Neutrophil (primary cell): ENCODE results near the gene PET100.
"Not testable (repeated sequence)": the region's sequence is repeated elsewhere in the genome, so short reads cannot be mapped to it uniquely, and the experiment has no call there.

ENCODE experiments used
- H3K27ac ChIP-seq: fragments of 200-600 bp; sonication (generic); 2 replicates; pipeline ENCODE4 v1.5.1; 2016; ENCODE audit warnings: mild to moderate bottlenecking, moderate library complexity
- H3K27me3 ChIP-seq: fragments of 200-600 bp; sonication (generic); 2 replicates; pipeline ENCODE4 v1.6.0; 2016; ENCODE audit warnings: mild to moderate bottlenecking
- H3K36me3 ChIP-seq: fragments of 200-600 bp; sonication (generic); 2 replicates; pipeline ENCODE4 v1.5.1; 2017
- H3K4me1 ChIP-seq, 2 experiments: fragments of 200-600 bp in 1 of 2; sonication (generic) in 1 of 2; 1 replicate in 1 of 2; 2 replicates in 1 of 2; pipeline versions ENCODE4 v1.5.1 to v1.6.1; 2013 to 2016; ENCODE audit warnings: low read depth in 1 of 2, low read length in 1 of 2, mild to moderate bottlenecking in 1 of 2, moderate library complexity in 1 of 2; ENCODE audit not compliant: control insufficient read depth in 1 of 2, insufficient read depth in 1 of 2
- H3K4me3 ChIP-seq, 2 experiments: fragments of 200-600 bp in 1 of 2; sonication (generic) in 1 of 2; 1 replicate in 1 of 2; 2 replicates in 1 of 2; pipeline ENCODE4 v1.5.1; 2013 to 2016; ENCODE audit warnings: low read depth in 1 of 2, low read length in 1 of 2, mild to moderate bottlenecking in 1 of 2, moderate library complexity in 1 of 2
- H3K9me3 ChIP-seq: fragments of 200-600 bp; sonication (generic); 2 replicates; pipeline ENCODE4 v1.5.1; 2016
- TF ChIP-seq, protein P1 (sequence below): fragments of 200-600 bp; sonication (generic); IDR thresholded peaks from 2 replicates; pipeline ENCODE4 v1.5.1; 2016; ENCODE audit warnings: antibody characterized with exemption

PET100 gene

GRCh38 chr19:7641290-7642276, 12.0 kb downstream of the PET100 start:
- TF ChIP-seq, protein P1, sequence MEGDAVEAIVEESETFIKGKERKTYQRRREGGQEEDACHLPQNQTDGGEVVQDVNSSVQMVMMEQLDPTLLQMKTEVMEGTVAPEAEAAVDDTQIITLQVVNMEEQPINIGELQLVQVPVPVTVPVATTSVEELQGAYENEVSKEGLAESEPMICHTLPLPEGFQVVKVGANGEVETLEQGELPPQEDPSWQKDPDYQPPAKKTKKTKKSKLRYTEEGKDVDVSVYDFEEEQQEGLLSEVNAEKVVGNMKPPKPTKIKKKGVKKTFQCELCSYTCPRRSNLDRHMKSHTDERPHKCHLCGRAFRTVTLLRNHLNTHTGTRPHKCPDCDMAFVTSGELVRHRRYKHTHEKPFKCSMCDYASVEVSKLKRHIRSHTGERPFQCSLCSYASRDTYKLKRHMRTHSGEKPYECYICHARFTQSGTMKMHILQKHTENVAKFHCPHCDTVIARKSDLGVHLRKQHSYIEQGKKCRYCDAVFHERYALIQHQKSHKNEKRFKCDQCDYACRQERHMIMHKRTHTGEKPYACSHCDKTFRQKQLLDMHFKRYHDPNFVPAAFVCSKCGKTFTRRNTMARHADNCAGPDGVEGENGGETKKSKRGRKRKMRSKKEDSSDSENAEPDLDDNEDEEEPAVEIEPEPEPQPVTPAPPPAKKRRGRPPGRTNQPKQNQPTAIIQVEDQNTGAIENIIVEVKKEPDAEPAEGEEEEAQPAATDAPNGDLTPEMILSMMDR: no peak
- peaks cover 65 to 73% of the 10 kb centered on the region in 2 experiments for H3K4me1 ChIP-seq
- peaks cover 76% of the 10 kb centered on the region for H3K36me3 ChIP-seq
- H3K27ac ChIP-seq: no peak overlapping the region
- no peak overlapping the region for H3K4me3 ChIP-seq
- H3K9me3 ChIP-seq: no peaks in the 10 kb centered on the region
- no peaks in the 10 kb centered on the region for H3K27me3 ChIP-seq

GRCh38 chr19:7642295-7643030, 12.9 kb downstream of the PET100 start:
- H3K4me3 ChIP-seq: no peak overlapping the region
- H3K27me3 ChIP-seq: no peaks in the 10 kb centered on the region
- TF ChIP-seq, protein P1: no peak
- H3K36me3 ChIP-seq: peaks cover 85% of the 10 kb centered on the region
- peak overlapping the region; percentile 78 for H3K27ac ChIP-seq
- no peaks in the 10 kb centered on the region for H3K9me3 ChIP-seq
- peaks cover 66 to 69% of the 10 kb centered on the region in 2 experiments for H3K4me1 ChIP-seq

GRCh38 chr19:7643031-7643415, 13.4 kb downstream of the PET100 start:
- Histone ChIP-seq H3K36me3 (peaks cover 90% of the 10 kb centered on the region), H3K4me1 (peaks cover 62 to 64% of the 10 kb centered on the region in 2 experiments), H3K4me3 (no peak overlapping the region), H3K27ac (peak overlapping the region; percentile 78), H3K27me3 (no peaks in the 10 kb centered on the region), H3K9me3 (no peaks in the 10 kb centered on the region)
- TF ChIP-seq, protein P1: no peak

- not testable (repeated sequence) for H3K4me3 ChIP-seq, H3K27me3 ChIP-seq, H3K9me3 ChIP-seq
- H3K4me1 ChIP-seq: peaks cover 54 to 55% of the 10 kb centered on the region in 2 experiments
- H3K27ac ChIP-seq: peak overlapping the region; percentile 78
- peaks cover 93% of the 10 kb centered on the region for H3K36me3 ChIP-seq
Observed at GRCh38 chr19:7643629-7644549, 14.3 kb downstream of the PET100 start.

DNA sequence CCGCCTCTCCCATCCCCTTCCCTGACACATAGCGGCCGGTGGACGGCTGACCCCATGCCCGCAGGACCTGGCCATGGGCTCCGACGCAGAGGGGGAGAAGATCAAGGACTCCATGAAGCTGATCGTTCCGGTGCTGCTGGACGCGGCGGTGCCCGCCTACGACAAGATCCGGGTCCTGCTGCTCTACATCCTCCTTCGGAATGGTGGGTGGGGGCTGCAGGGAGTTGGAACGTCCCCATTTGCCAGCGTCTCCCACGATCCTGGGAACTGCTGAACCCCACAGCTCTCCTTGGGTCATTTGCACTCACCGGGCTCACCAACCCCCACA, 14.9 kb downstream of the PET100 start:
- Histone ChIP-seq H3K4me1 (peaks cover 47 to 49% of the 10 kb centered on the region in 2 experiments), H3K27ac (peak overlapping the region; percentile 78), H3K9me3 (no peaks in the 10 kb centered on the region), H3K27me3 (no peaks in the 10 kb centered on the region), H3K36me3 (peaks cover 87% of the 10 kb centered on the region), H3K4me3 (no peak overlapping the region)
- TF ChIP-seq, protein P1: no peak
